Measurements from ENCODE around the gene TMEM8B.

TMEM8B gene

GRCh38 chr9:35859310-35859989, 30.4 kb downstream of the TMEM8B start:
- no peak for DNase-seq (ENCODE audit: extremely low read depth, low read depth)
- TF ChIP-seq, protein P1, sequence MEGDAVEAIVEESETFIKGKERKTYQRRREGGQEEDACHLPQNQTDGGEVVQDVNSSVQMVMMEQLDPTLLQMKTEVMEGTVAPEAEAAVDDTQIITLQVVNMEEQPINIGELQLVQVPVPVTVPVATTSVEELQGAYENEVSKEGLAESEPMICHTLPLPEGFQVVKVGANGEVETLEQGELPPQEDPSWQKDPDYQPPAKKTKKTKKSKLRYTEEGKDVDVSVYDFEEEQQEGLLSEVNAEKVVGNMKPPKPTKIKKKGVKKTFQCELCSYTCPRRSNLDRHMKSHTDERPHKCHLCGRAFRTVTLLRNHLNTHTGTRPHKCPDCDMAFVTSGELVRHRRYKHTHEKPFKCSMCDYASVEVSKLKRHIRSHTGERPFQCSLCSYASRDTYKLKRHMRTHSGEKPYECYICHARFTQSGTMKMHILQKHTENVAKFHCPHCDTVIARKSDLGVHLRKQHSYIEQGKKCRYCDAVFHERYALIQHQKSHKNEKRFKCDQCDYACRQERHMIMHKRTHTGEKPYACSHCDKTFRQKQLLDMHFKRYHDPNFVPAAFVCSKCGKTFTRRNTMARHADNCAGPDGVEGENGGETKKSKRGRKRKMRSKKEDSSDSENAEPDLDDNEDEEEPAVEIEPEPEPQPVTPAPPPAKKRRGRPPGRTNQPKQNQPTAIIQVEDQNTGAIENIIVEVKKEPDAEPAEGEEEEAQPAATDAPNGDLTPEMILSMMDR (IDR thresholded peaks at IDR 0.05; ENCODE audit: low read depth, low read length), result no peak

- TF ChIP-seq, protein P1 (IDR thresholded peaks at IDR 0.05; ENCODE audit: low read depth, low read length), result no peak
- no peak for DNase-seq (ENCODE audit: extremely low read depth, low read depth)
These were observed 30.9 kb downstream of the TMEM8B start for GRCh38 chr9:35859990-35860339.

- DNase-seq (ENCODE audit: extremely low read depth, low read depth), result no peak
- TF ChIP-seq, protein P1 (IDR thresholded peaks at IDR 0.05; ENCODE audit: low read depth, low read length), result no peak
These were observed 32.3 kb downstream of the TMEM8B start for GRCh38 chr9:35861161-35861897.

- DNase-seq (ENCODE audit: extremely low read depth, low read depth), result no peak
- TF ChIP-seq, protein P1 (IDR thresholded peaks at IDR 0.05; ENCODE audit: low read depth, low read length), result no peak
These were observed 33.3 kb downstream of the TMEM8B start for GRCh38 chr9:35862328-35862727.

DNA sequence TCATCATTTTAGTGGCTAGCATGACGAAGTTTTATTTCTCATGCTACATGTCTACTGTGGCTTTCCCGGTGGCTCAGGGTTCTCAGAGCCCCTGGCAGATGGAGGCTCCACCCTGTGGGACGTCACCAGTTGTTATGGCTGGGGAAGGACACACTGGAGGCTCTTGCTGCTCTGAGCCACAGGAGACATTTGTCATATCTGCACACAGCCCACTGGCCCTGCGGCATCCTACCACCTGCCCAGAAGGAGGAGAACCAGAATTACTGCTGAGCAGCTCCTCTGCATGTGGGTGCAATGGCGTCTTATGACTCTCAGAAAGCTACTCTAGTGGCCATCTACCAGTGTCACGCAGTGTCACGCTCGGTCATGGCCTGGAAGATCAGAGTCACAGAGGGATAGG, 34.6 kb downstream of the TMEM8B start:
- TF ChIP-seq, protein P1 (IDR thresholded peaks at IDR 0.05; ENCODE audit: low read depth, low read length), result no peak
- no peak for DNase-seq (ENCODE audit: extremely low read depth, low read depth)

GRCh38 chr9:35864695-35865255, 35.7 kb downstream of the TMEM8B start:
- no peak for DNase-seq (ENCODE audit: extremely low read depth, low read depth)
- TF ChIP-seq, protein P1 (IDR thresholded peaks at IDR 0.05; ENCODE audit: low read depth, low read length), result no peak

DNA sequence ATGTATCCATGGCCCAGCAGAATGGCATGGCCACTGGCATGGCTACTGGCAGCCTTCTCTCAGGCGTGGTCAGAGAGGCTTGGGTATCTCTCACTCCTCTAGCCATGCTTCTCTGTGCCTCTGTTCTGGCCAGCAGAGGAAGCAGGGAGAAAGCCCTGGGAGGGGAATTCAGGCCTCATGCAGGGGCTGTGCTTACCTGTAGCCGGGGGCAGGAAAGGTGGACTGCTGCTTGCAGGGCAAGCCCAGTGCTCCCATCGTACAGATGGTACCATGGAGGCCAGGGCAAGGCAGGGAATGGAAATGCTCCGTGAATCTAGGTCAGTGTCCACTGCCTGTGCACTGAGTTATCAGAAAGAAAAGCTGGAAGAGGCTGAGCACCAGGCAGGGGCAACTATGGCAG, 38.5 kb downstream of the TMEM8B start:
- no peak for DNase-seq (ENCODE audit: extremely low read depth, low read depth)
- TF ChIP-seq, protein P1 (IDR thresholded peaks at IDR 0.05; ENCODE audit: low read depth, low read length), result no peak

Data from AG09319 (cell line).